Keratinocyte (primary cell): Measurements from ENCODE around the gene PCDHGA11. TPM values are rescaled to one million over a fixed set of nuclear protein-coding genes. Genes with fewer than 3 reads are reported as not detected.
"Not testable (repeated sequence)": the region's sequence is repeated elsewhere in the genome, so short reads cannot be mapped to it uniquely, and the experiment has no call there.

Experiments used
- DNase-seq: peaks from one replicate; pipeline ENCODE4 v3.0.0-alpha.2; 2011; ENCODE audit warnings: low read depth, missing footprints, low spot score
- FAIRE-seq: peaks from 2 replicates; lab custom pipeline; 2011; peaks lifted over from hg19 to GRCh38; lab: Jason Lieb, UNC
- H2AFZ ChIP-seq: 2 replicates; pipeline ENCODE4 v1.6.0; 2012; ENCODE audit warnings: low read length, control low read depth, inconsistent platforms; ENCODE audit not compliant: control insufficient read depth
- H3K27ac ChIP-seq: 2 replicates; pipeline ENCODE4 v1.5.1; 2011; ENCODE audit warnings: low read length; ENCODE audit not compliant: control insufficient read depth, insufficient read depth
- H3K27me3 ChIP-seq: 3 replicates; pipeline ENCODE4 v1.6.0; 2011; ENCODE audit warnings: low read length; ENCODE audit not compliant: control insufficient read depth, insufficient read depth; ENCODE audit errors: extremely low read depth
- H3K36me3 ChIP-seq, 2 experiments: 2 replicates in 1 of 2; 3 replicates in 1 of 2; pipeline ENCODE4 v1.5.1; 2011; ENCODE audit warnings: low read length in 2 of 2, mild to moderate bottlenecking in 1 of 2; ENCODE audit not compliant: control insufficient read depth in 2 of 2, insufficient read depth in 2 of 2; ENCODE audit errors: extremely low read depth in 1 of 2
- H3K4me1 ChIP-seq: 3 replicates; pipeline ENCODE4 v1.5.1; 2011; ENCODE audit warnings: low read length; ENCODE audit not compliant: control insufficient read depth, insufficient read depth; ENCODE audit errors: extremely low read depth
- H3K4me2 ChIP-seq: 3 replicates; pipeline ENCODE4 v1.6.0; 2011; ENCODE audit warnings: low read depth, low read length; ENCODE audit not compliant: control insufficient read depth, insufficient read depth; ENCODE audit errors: extremely low read depth
- H3K4me3 ChIP-seq, 3 experiments: fragments of 200-600 bp in 1 of 3; sonication (generic) in 1 of 3; 2 replicates in 2 of 3; 3 replicates in 1 of 3; pipeline ENCODE4 v1.5.1; 2011 to 2016; ENCODE audit warnings: low read length in 3 of 3, mild to moderate bottlenecking in 3 of 3, control low read depth in 2 of 3, inconsistent platforms in 1 of 3, low read depth in 1 of 3, mixed read lengths in 1 of 3, mixed run types in 1 of 3, moderate library complexity in 1 of 3; ENCODE audit not compliant: control insufficient read depth in 2 of 3, insufficient read depth in 2 of 3; ENCODE audit errors: extremely low read depth in 1 of 3
- H3K79me2 ChIP-seq: 2 replicates; pipeline ENCODE4 v1.6.0; 2012; ENCODE audit warnings: low read length; ENCODE audit not compliant: control insufficient read depth, insufficient read depth
- H3K9ac ChIP-seq: 3 replicates; pipeline ENCODE4 v1.6.0; 2011; ENCODE audit warnings: low read length; ENCODE audit not compliant: control insufficient read depth, insufficient read depth; ENCODE audit errors: extremely low read depth
- H3K9me1 ChIP-seq: 3 replicates; pipeline ENCODE4 v1.6.0; 2011; ENCODE audit warnings: low read length; ENCODE audit not compliant: control insufficient read depth, insufficient read depth; ENCODE audit errors: extremely low read depth
- H3K9me3 ChIP-seq: 2 replicates; pipeline ENCODE4 v1.5.1; 2012; ENCODE audit warnings: low read depth, low read length; ENCODE audit not compliant: control insufficient read depth
- H4K20me1 ChIP-seq: 3 replicates; pipeline ENCODE4 v1.6.0; 2011; ENCODE audit warnings: low read length; ENCODE audit not compliant: control insufficient read depth, insufficient read depth; ENCODE audit errors: extremely low read depth
- EZH2 ChIP-seq: IDR thresholded peaks from one replicate; pipeline ENCODE4 v1.6.1; 2012; ENCODE audit warnings: inconsistent platforms, mild to moderate bottlenecking, low read length, moderate library complexity
- dilution Hi-C: fragments of 300-500 bp; cut with MboI; formaldehyde crosslinking; loops from one replicate; pipeline ENCODE4 v1.7.0; 2020; ENCODE audit warnings: low sequenced_read_pairs; ENCODE audit not compliant: extremely low pct_ligation_motif_present
- polyA plus RNA-seq, 5 experiments: library from polyadenylated mRNA; depleted of rRNA in 3 of 5; stranded (reverse) in 3 of 5; stranded (forward) in 1 of 5; unstranded in 1 of 5; fragments of >200 nt; gene quantifications; 1 replicate in 1 of 5; 2 replicates in 3 of 5; 3 replicates in 1 of 5; pipeline versions ENCODE4 v1.2.1 to v1.2.3, GENCODE V29; 2011 to 2012; ENCODE audit warnings: missing spikeins in 2 of 5, low read depth in 1 of 5, low replicate concordance in 1 of 5
- TF ChIP-seq, protein P1 (sequence below), 3 experiments: IDR thresholded peaks in 1 of 3; conservative IDR thresholded peaks in 1 of 3; optimal IDR thresholded peaks in 1 of 3; 2 replicates in 2 of 3; 3 replicates in 1 of 3; pipeline versions ENCODE3 to v1.5.1; 2011; ENCODE audit warnings: low read length in 3 of 3, mild to moderate bottlenecking in 3 of 3, moderate library complexity in 2 of 3, control low read depth in 1 of 3, inconsistent platforms in 1 of 3; ENCODE audit not compliant: insufficient read depth in 2 of 3; ENCODE audit errors: extremely low read depth in 1 of 3

Gene PCDHGA11
- polyA plus RNA-seq, 1 donor (not counting 4 experiments of a cell fraction or from before 2014, with no cell fraction given): 1.4 TPM

DNA sequence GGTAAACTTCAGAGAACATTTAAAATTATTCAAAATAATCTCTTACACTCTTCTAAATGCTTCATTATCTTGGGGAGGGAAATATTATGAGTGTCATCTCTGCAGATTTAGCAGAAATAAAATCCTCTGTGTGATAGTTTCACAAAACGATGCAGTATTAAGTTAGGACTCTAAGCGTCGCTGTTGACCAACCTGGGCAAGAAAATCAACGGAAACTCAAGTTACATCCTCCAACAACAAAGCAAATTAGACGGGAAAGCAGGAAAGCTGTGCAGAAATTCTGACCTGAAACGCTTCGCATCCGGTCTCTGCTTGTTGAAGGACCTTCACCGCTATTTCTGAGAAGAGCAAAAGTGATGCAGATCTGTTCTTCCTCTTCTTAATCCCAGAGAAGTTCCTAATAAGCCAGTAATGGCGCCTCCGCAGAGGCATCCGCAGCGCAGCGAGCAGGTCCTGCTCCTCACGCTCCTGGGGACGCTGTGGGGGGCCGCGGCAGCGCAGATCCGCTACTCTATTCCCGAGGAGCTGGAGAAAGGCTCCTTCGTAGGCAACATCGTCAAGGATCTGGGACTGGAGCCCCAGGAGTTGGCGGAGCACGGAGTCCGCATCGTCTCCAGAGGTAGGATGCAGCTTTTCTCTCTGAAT lies 47.1 kb upstream of the PCDHGA11 start, which contains the start of gene PCDHGA6:
Gene PCDHGA6 (plus strand): TSS at position 219 of the 645 bp plus-strand sequence. CDS start 193 bp downstream, at position 412.
- Histone ChIP-seq H3K36me3 (no peaks in the 10 kb centered on the region), H3K9me1 (no peaks in the 10 kb centered on the region), H2AFZ (peak within 1 kb of the TSS; percentile 11), H3K27me3 (peaks cover 33% of the 10 kb centered on the region), H4K20me1 (no peaks in the 10 kb centered on the region), H3K27ac (no peak within 1 kb of the TSS), H3K4me2 (peak within 1 kb of the TSS; percentile 7), H3K9ac (no peak within 1 kb of the TSS), H3K4me3 (no peak within 1 kb of the TSS), H3K79me2 (no peaks in the 10 kb centered on the region), H3K4me1 (no peaks in the 10 kb centered on the region), H3K9me3 (peaks cover 24% of the 10 kb centered on the region)
- DNase-seq (no peak), FAIRE-seq (no peak)
- dilution Hi-C loops: no loop called here
- TF ChIP-seq EZH2: no peak
- TF ChIP-seq, protein P1, sequence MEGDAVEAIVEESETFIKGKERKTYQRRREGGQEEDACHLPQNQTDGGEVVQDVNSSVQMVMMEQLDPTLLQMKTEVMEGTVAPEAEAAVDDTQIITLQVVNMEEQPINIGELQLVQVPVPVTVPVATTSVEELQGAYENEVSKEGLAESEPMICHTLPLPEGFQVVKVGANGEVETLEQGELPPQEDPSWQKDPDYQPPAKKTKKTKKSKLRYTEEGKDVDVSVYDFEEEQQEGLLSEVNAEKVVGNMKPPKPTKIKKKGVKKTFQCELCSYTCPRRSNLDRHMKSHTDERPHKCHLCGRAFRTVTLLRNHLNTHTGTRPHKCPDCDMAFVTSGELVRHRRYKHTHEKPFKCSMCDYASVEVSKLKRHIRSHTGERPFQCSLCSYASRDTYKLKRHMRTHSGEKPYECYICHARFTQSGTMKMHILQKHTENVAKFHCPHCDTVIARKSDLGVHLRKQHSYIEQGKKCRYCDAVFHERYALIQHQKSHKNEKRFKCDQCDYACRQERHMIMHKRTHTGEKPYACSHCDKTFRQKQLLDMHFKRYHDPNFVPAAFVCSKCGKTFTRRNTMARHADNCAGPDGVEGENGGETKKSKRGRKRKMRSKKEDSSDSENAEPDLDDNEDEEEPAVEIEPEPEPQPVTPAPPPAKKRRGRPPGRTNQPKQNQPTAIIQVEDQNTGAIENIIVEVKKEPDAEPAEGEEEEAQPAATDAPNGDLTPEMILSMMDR (optimal IDR thresholded peaks at IDR 0.05 in 1 of 3, IDR thresholded peaks at IDR 0.05 in 1 of 3, conservative IDR thresholded peaks at IDR 0.05 in 1 of 3; ENCODE audit: extremely low read depth in 1 of 3, insufficient read depth in 2 of 3, low read length in 3 of 3): peak in 2 of 3 experiments; percentile 31 to 33

DNA sequence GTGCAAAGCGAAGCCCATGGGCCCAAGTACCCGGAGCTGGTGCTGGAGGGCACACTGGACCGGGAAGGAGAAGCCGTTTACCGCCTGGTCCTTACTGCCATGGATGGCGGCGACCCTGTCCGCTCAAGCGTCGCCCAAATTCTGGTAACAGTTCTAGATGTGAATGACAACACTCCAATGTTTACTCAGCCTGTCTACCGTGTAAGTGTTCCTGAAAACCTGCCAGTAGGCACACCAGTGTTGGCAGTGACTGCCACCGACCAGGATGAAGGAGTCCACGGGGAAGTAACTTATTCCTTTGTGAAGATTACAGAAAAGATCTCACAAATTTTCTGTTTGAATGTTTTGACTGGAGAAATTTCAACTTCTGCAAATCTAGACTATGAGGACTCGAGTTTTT lies 46.2 kb upstream of the PCDHGA11 start:
- dilution Hi-C loops: no loop called here

DNA sequence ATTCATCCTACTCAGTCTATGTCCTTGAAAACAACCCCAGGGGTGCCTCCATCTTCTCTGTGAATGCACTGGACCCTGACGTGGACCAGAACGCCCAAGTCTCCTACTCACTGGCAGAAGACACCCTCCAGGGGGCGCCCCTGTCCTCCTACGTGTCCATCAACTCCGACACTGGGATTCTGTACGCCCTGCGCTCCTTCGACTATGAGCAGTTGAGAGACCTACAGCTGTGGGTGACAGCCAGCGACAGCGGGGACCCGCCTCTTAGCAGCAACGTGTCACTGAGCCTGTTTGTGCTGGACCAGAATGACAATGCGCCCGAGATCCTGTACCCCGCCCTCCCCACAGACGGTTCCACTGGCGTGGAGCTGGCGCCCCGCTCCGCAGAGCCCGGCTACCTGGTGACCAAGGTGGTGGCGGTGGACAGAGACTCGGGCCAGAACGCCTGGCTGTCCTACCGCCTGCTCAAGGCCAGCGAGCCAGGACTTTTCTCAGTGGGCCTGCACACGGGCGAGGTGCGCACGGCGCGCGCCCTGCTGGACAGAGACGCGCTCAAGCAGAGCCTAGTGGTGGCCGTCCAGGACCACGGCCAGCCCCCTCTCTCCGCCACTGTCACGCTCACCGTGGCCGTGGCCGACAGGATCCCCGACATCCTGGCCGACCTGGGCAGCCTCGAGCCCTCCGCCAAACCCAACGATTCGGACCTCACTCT lies 45.3 kb upstream of the PCDHGA11 start:
- H3K4me3 ChIP-seq, H3K9ac ChIP-seq, dilution Hi-C loops, H3K36me3 ChIP-seq, H2AFZ ChIP-seq, FAIRE-seq, H3K4me1 ChIP-seq, H4K20me1 ChIP-seq, H3K9me1 ChIP-seq, DNase-seq, H3K27ac ChIP-seq, H3K79me2 ChIP-seq, H3K4me2 ChIP-seq: not testable (repeated sequence)
- H3K9me3 ChIP-seq: peaks cover 23% of the 10 kb centered on the region
- H3K27me3 ChIP-seq: peaks cover 26% of the 10 kb centered on the region

More for the DNA sequence above, 46.2 kb upstream of the PCDHGA11 start:
- H3K4me1 ChIP-seq: no peaks in the 10 kb centered on the region
- H3K9me3 ChIP-seq: peaks cover 24% of the 10 kb centered on the region
- H3K36me3 ChIP-seq: no peaks in the 10 kb centered on the region
- TF ChIP-seq, protein P1 (optimal IDR thresholded peaks at IDR 0.05 in 1 of 3, IDR thresholded peaks at IDR 0.05 in 1 of 3, conservative IDR thresholded peaks at IDR 0.05 in 1 of 3; ENCODE audit: extremely low read depth in 1 of 3, insufficient read depth in 2 of 3, low read length in 3 of 3): no peak
- no peak for TF ChIP-seq EZH2
- peaks cover 33% of the 10 kb centered on the region for H3K27me3 ChIP-seq
- H4K20me1 ChIP-seq: no peaks in the 10 kb centered on the region
- no peak overlapping the region for H3K4me3 ChIP-seq
- H3K9me1 ChIP-seq: no peaks in the 10 kb centered on the region
- H2AFZ ChIP-seq: no peak overlapping the region
- H3K27ac ChIP-seq: no peak overlapping the region
- H3K79me2 ChIP-seq: no peaks in the 10 kb centered on the region
- no peak overlapping the region for H3K4me2 ChIP-seq
- H3K9ac ChIP-seq: no peak overlapping the region
- no peak for FAIRE-seq
- DNase-seq: no peak
